Endodermal cell (in vitro differentiated cells): ENCODE measurements around the gene TNFRSF25. TPM values are rescaled to one million over a fixed set of nuclear protein-coding genes. Genes with fewer than 3 reads are reported as not detected.
"Not testable (repeated sequence)": the region's sequence is repeated elsewhere in the genome, so short reads cannot be mapped to it uniquely, and the experiment has no call there.

ENCODE experiments used
- DNase-seq: peaks from one replicate; pipeline ENCODE4 v3.0.0-alpha.2; 2017
- H3K27ac ChIP-seq: 2 replicates; pipeline ENCODE4 v1.5.1; 2013; ENCODE audit warnings: mild to moderate bottlenecking, low read depth, low read length, moderate library complexity
- H3K27me3 ChIP-seq: 2 replicates; pipeline ENCODE4 v1.6.1; 2013; ENCODE audit warnings: mild to moderate bottlenecking, low read length, moderate library complexity; ENCODE audit not compliant: insufficient read depth, control insufficient read depth, poor library complexity, severe bottlenecking
- H3K36me3 ChIP-seq: 2 replicates; pipeline ENCODE4 v1.7.0; 2013; ENCODE audit warnings: mild to moderate bottlenecking, low read length, moderate library complexity; ENCODE audit not compliant: control insufficient read depth, insufficient read depth
- H3K4me1 ChIP-seq: one replicate; pipeline ENCODE4 v1.7.0; 2013; ENCODE audit warnings: low read length; ENCODE audit not compliant: control insufficient read depth, insufficient read depth
- H3K4me3 ChIP-seq: 2 replicates; pipeline ENCODE4 v1.5.1; 2013; ENCODE audit warnings: mild to moderate bottlenecking, low read length, moderate library complexity
- H3K9ac ChIP-seq: 2 replicates; pipeline ENCODE4 v1.6.1; 2013; ENCODE audit warnings: mild to moderate bottlenecking, low read length, moderate library complexity; ENCODE audit not compliant: poor library complexity, severe bottlenecking; ENCODE audit errors: extremely low read depth
- H3K9me3 ChIP-seq: 2 replicates; pipeline ENCODE4 v1.6.1; 2013; ENCODE audit warnings: mild to moderate bottlenecking, low read length, moderate library complexity; ENCODE audit not compliant: control insufficient read depth
- H3K27ac Mint-ChIP-seq: 2 replicates; pipeline ENCODE4 v1.8.0; 2020; ENCODE audit warnings: mixed read lengths
- H3K27me3 Mint-ChIP-seq: 2 replicates; pipeline ENCODE4 v1.8.0; 2021; ENCODE audit warnings: mild to moderate bottlenecking, mixed read lengths; ENCODE audit not compliant: insufficient read depth
- H3K36me3 Mint-ChIP-seq: 2 replicates; pipeline ENCODE4 v1.8.0; 2020; ENCODE audit warnings: low read depth, mixed read lengths
- H3K4me1 Mint-ChIP-seq: 2 replicates; pipeline ENCODE4 v1.8.0; 2020; ENCODE audit warnings: mixed read lengths
- H3K4me3 Mint-ChIP-seq: 2 replicates; pipeline ENCODE4 v1.8.0; 2020; ENCODE audit warnings: mild to moderate bottlenecking, moderate library complexity, mixed read lengths
- H3K9me3 Mint-ChIP-seq: 2 replicates; pipeline ENCODE4 v1.8.0; 2020; ENCODE audit warnings: mild to moderate bottlenecking, mixed read lengths
- CTCF ChIP-seq: fragments of 200-600 bp; sonication (generic); conservative IDR thresholded peaks from 2 replicates; pipeline ENCODE4 v1.5.0; 2021; ENCODE audit warnings: antibody characterized with exemption, mild to moderate bottlenecking
- WGBS, 2 experiments: methylation state at CpG; one replicate each; pipeline versions ENCODE4 v1.1.5 to v1.1.7; 2013; ENCODE audit warnings: missing lambda C conversion rate in 2 of 2, mixed read lengths in 1 of 2; ENCODE audit not compliant: insufficient coverage in 1 of 2, insufficient read length in 1 of 2; 5-methylcytosine and 5-hydroxymethylcytosine counted together
- total RNA-seq, 2 donors: library from RNA; stranded (reverse); fragmentation: NEBNext Ultra II Directional in 1 of 2; extraction: Animal tissue kit (Norgen Biotek cat#: 25700) in 1 of 2; gene quantifications; 2 replicates in 1 of 2; 3 replicates in 1 of 2; pipeline ENCODE4 v1.2.1, GENCODE V29; 2021

The TNFRSF25 gene
- total RNA-seq, 2 donors from 2014 or later: 25.9 to 26.9 TPM

GRCh38 chr1:6447016-6447817, 18.8 kb downstream of the TNFRSF25 start:
- peak; percentile 38 for TF ChIP-seq CTCF
- H3K4me3 ChIP-seq: peak overlapping the region; percentile 66
- 3 to 5% methylated on average over 15 to 67 of the region's 67 CpGs for WGBS, 2 experiments
- H3K4me1 ChIP-seq: no peaks in the 10 kb centered on the region
- H3K9me3 ChIP-seq: no peaks in the 10 kb centered on the region
- H3K27ac Mint-ChIP-seq: no peak overlapping the region
- no peaks in the 10 kb centered on the region for H3K36me3 Mint-ChIP-seq
- no peak overlapping the region for H3K9ac ChIP-seq
- H3K4me1 Mint-ChIP-seq: no peaks in the 10 kb centered on the region
- H3K27ac ChIP-seq: no peak overlapping the region
- H3K36me3 ChIP-seq: no peaks in the 10 kb centered on the region
- DNase-seq: peak; percentile 90
- peak overlapping the region; percentile 59 for H3K4me3 Mint-ChIP-seq
- H3K9me3 Mint-ChIP-seq: no peaks in the 10 kb centered on the region
- H3K27me3 Mint-ChIP-seq: peaks cover 40% of the 10 kb centered on the region
- H3K27me3 ChIP-seq: peaks cover 59% of the 10 kb centered on the region

GRCh38 chr1:6446665-6447015, 19.3 kb downstream of the TNFRSF25 start:
- peaks cover 1% of the 10 kb centered on the region for H3K4me1 Mint-ChIP-seq
- H3K4me3 ChIP-seq: no peak overlapping the region
- H3K27ac Mint-ChIP-seq: no peak overlapping the region
- no peaks in the 10 kb centered on the region for H3K36me3 ChIP-seq
- no peaks in the 10 kb centered on the region for H3K36me3 Mint-ChIP-seq
- H3K27ac ChIP-seq: no peak overlapping the region
- no peaks in the 10 kb centered on the region for H3K9me3 ChIP-seq
- TF ChIP-seq CTCF: no peak
- 70 to 83% methylated on average over 2 to 4 of the region's 4 CpGs for WGBS, 2 experiments
- no peak for DNase-seq
- peaks cover 63% of the 10 kb centered on the region for H3K27me3 ChIP-seq
- H3K9me3 Mint-ChIP-seq: no peaks in the 10 kb centered on the region
- H3K9ac ChIP-seq: no peak overlapping the region
- H3K27me3 Mint-ChIP-seq: peaks cover 45% of the 10 kb centered on the region
- no peaks in the 10 kb centered on the region for H3K4me1 ChIP-seq
- peak overlapping the region; percentile 59 for H3K4me3 Mint-ChIP-seq

- H3K27me3 Mint-ChIP-seq: peaks cover 50% of the 10 kb centered on the region
- H3K27me3 ChIP-seq: peaks cover 66% of the 10 kb centered on the region
- H3K9me3 Mint-ChIP-seq, H3K4me3 ChIP-seq, H3K27ac Mint-ChIP-seq, H3K9ac ChIP-seq, DNase-seq, H3K9me3 ChIP-seq, H3K36me3 ChIP-seq, H3K27ac ChIP-seq, H3K4me1 Mint-ChIP-seq, H3K4me1 ChIP-seq, H3K36me3 Mint-ChIP-seq: not testable (repeated sequence)
- WGBS, 2 experiments: 93 to 100% methylated on average over 1 to 3 of the region's 4 CpGs
- H3K4me3 Mint-ChIP-seq: peak overlapping the region; percentile 59
These were observed 20.0 kb downstream of the TNFRSF25 start for GRCh38 chr1:6445929-6446328.
